Measurements from ENCODE around the gene CMSS1.

Gene CMSS1

DNA sequence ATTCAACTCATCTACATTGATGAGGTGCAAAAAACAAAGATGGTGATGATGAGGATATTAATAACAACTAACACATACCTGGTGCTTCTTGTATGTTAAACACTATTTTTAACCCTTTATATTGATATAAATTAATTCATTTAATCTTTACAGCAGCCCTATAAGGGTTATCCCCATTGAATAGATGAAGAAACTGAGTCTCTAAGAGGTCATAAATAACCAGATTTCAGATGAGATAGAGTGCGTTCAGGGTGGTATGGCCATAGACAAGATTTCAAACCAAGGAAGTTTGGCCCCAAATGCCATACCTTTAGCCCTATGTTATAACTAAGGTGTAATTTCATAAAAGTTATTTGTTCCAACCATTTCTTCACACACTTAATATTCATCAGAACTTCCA lies 82.6 kb downstream of the CMSS1 start:
- no peak overlapping the region for H3K4me3 ChIP-seq (replicated peaks in 1 of 2; ENCODE audit: low read depth in 2 of 2, low read length in 2 of 2)
- no peak for DNase-seq (ENCODE audit: low read depth in 2 of 2)
- TF ChIP-seq, protein P1, sequence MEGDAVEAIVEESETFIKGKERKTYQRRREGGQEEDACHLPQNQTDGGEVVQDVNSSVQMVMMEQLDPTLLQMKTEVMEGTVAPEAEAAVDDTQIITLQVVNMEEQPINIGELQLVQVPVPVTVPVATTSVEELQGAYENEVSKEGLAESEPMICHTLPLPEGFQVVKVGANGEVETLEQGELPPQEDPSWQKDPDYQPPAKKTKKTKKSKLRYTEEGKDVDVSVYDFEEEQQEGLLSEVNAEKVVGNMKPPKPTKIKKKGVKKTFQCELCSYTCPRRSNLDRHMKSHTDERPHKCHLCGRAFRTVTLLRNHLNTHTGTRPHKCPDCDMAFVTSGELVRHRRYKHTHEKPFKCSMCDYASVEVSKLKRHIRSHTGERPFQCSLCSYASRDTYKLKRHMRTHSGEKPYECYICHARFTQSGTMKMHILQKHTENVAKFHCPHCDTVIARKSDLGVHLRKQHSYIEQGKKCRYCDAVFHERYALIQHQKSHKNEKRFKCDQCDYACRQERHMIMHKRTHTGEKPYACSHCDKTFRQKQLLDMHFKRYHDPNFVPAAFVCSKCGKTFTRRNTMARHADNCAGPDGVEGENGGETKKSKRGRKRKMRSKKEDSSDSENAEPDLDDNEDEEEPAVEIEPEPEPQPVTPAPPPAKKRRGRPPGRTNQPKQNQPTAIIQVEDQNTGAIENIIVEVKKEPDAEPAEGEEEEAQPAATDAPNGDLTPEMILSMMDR (IDR thresholded peaks at IDR 0.05; ENCODE audit: low read depth, low read length), result no peak

DNA sequence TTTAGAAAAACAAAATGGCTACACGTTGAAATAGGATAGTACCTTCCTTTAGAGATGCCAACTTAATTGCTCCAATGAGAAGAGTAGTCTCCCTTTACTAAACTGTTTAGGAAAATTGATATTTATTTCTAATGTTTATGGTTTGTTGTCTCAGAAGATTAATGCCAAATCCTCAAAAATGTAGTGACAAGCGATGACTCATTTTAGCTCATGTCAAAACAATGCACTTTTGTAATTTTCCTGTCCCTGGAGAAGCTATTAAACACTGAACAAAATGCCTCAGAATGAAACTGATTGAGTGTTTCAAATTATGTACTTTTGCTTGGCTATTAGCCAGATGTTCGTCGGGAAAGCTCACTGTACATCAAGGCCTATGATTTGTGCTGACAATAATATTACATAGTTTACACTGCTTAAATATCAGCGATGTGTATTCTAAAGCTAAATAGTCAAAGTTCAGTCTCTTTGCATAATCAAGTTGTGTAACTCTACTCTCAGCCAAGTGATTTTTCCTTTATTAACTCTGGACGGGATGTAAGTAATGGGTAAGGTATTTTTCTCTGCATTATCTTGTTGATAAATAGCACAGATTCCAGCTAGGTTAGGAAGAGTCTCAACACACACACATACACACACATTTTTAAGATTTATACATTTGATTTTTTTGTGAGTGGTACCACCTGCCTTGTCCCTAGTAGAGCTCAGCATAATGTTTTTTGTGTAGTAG lies 83.7 kb downstream of the CMSS1 start:
- peak; percentile 87 to 93 for DNase-seq (ENCODE audit: low read depth in 2 of 2)
- H3K4me3 ChIP-seq (replicated peaks in 1 of 2; ENCODE audit: low read depth in 2 of 2, low read length in 2 of 2), result peak overlapping the region in 1 of 2 donors; percentile 5
- TF ChIP-seq, protein P1 (IDR thresholded peaks at IDR 0.05; ENCODE audit: low read depth, low read length), result no peak

DNA sequence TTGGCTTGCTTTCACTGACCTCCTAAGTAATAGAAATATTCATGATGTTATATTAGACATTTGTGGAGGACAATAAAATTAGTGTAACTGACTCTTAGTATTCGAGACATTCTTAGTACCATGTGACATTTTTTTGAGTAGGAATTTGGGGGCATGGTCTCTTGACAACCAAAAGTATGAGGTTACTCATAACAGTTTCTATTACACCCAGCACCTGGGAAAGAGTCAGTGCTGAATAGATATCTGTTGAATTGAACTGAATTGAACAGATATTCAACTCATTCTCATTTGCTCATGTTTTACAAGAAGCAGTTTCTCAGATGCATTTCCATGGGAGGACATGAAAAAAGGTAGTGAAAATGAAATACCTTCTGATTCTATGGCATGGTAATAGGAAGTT lies 84.4 kb downstream of the CMSS1 start:
- peak in 1 of 2 donors; percentile 50 for DNase-seq (ENCODE audit: low read depth in 2 of 2)
- TF ChIP-seq, protein P1 (IDR thresholded peaks at IDR 0.05; ENCODE audit: low read depth, low read length), result no peak

DNA sequence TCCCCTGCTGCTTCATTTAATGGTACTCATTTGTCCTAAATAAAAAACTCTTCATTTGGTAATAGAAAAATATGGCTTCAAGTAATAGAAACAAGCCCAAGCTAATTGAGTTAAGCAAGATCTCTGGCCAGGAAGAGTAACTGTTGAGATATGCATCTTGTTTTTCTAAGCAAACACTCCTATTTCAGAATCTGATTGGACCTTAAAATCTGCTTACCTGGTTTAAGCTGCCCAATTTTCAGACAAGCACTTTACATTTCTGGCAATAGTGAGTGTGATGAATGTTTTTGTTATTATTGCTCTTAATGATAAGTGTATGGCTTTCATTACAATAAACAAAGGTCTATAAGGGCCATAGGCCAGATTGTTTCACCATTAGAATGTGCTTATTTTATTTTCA lies 86.2 kb downstream of the CMSS1 start:
- TF ChIP-seq, protein P1 (IDR thresholded peaks at IDR 0.05; ENCODE audit: low read depth, low read length), result no peak
- H3K4me3 ChIP-seq (replicated peaks in 1 of 2; ENCODE audit: low read depth in 2 of 2, low read length in 2 of 2), result no peak overlapping the region
- no peak for DNase-seq (ENCODE audit: low read depth in 2 of 2)

More for the DNA sequence above, 84.4 kb downstream of the CMSS1 start:
- H3K4me3 ChIP-seq (replicated peaks in 1 of 2; ENCODE audit: low read depth in 2 of 2, low read length in 2 of 2), result no peak overlapping the region

DNA sequence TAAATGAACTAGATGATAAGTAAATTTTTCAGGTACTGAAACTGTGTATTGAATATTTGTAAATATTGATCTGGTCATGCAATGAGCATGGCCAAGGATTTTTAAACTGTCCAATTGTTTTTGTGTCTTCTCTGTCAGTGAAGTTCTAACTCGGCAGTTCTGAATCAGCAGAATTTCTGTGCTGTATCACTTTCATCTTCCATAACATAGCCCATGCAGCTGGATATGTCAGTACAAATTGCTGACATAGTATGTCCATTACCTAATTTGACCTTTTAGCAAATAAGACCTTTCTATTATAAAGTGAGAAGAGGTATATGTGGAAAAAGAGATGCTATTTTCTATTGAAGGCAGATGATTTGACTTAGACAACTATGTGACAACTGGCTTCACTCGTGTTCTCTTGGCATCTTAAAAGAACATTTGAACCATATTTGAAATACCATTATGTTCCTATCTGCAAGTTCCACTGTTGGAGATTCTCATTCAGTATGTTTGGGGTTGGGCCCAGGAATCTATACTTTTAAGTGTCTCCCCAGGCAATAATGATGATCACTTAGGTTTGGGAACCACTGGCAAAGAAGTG lies 90.4 kb downstream of the CMSS1 start:
- H3K4me3 ChIP-seq (replicated peaks in 1 of 2; ENCODE audit: low read depth in 2 of 2, low read length in 2 of 2), result no peak overlapping the region
- no peak for DNase-seq (ENCODE audit: low read depth in 2 of 2)
- TF ChIP-seq, protein P1 (IDR thresholded peaks at IDR 0.05; ENCODE audit: low read depth, low read length), result no peak

DNA sequence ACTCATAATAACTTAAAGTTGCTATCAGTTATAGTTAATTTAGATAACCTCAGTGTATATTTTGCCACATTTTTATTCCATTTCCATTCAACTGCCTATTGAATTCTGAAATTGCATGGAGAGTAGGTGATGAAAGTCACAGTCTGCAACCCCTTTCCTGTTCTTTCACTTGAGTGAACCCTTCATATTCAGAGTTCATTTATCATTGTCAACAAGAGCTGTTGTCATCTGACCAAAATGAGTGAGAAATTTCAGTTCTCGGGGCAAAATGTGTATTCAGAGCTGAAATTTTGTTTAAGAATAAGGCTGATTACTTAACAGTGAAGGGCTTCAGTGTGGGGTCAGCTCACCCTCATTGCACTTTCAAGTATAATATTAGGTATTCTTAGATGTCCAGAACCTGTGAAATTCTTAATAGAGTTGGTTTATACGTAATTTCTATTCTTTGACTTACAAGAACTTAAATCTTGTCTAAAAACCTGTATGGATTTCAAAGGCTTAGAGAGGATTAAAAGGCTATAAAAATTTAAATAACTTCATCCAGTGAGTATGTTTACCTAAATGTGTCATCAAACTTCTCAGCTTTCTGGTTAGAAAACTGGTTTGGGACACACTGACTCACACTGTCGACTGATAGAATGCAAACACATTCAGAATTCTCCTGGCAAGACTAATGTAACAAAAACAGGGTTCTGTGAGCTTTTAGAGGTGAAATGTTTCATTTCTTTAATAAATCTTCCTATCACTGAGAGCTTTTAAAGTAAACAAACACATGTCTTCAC lies 92.2 kb downstream of the CMSS1 start:
- no peak overlapping the region for H3K4me3 ChIP-seq (replicated peaks in 1 of 2; ENCODE audit: low read depth in 2 of 2, low read length in 2 of 2)
- peak in 1 of 2 donors; percentile 53 for DNase-seq (ENCODE audit: low read depth in 2 of 2)
- TF ChIP-seq, protein P1 (IDR thresholded peaks at IDR 0.05; ENCODE audit: low read depth, low read length), result no peak
